Neuronal stem cell (in vitro differentiated cells): Measurements from ENCODE around the gene CD36.
"Not testable (repeated sequence)": the region's sequence is repeated elsewhere in the genome, so short reads cannot be mapped to it uniquely, and the experiment has no call there.

Source experiments
- DNase-seq: peaks from one replicate; pipeline ENCODE4 v3.0.0-alpha.2; 2013; ENCODE audit warnings: low spot score
- H2AFZ ChIP-seq: one replicate; pipeline ENCODE4 v1.6.1; 2013; ENCODE audit warnings: mild to moderate bottlenecking, low read length, inconsistent platforms
- H2AK5ac ChIP-seq: 2 replicates; pipeline ENCODE4 v1.6.1; 2013; ENCODE audit warnings: low read depth, mild to moderate bottlenecking, inconsistent platforms, low read length, moderate library complexity, mixed read lengths
- H2BK120ac ChIP-seq: 2 replicates; pipeline ENCODE4 v1.6.1; 2013; ENCODE audit warnings: low read depth, mild to moderate bottlenecking, inconsistent platforms, low read length, moderate library complexity, mixed read lengths
- H2BK12ac ChIP-seq: one replicate; pipeline ENCODE4 v1.6.1; 2013; ENCODE audit warnings: low read length, inconsistent platforms
- H2BK15ac ChIP-seq: 2 replicates; pipeline ENCODE4 v1.6.1; 2013; ENCODE audit warnings: mild to moderate bottlenecking, low read length, inconsistent platforms, mixed read lengths
- H2BK5ac ChIP-seq: one replicate; pipeline ENCODE4 v1.6.1; 2013; ENCODE audit warnings: inconsistent platforms, mild to moderate bottlenecking, low read length, moderate library complexity
- H3K14ac ChIP-seq: one replicate; pipeline ENCODE4 v1.6.1; 2013; ENCODE audit warnings: low read length, inconsistent platforms
- H3K18ac ChIP-seq: 2 replicates; pipeline ENCODE4 v1.6.1; 2013; ENCODE audit warnings: low read length, inconsistent platforms
- H3K23ac ChIP-seq: 2 replicates; pipeline ENCODE4 v1.6.1; 2013; ENCODE audit warnings: low read depth, mild to moderate bottlenecking, mixed read lengths, low read length, inconsistent platforms; ENCODE audit not compliant: poor library complexity
- H3K27ac ChIP-seq: replicated peaks from 3 replicates; pipeline ENCODE4 v1.5.1; 2013; ENCODE audit warnings: low read length, inconsistent platforms
- H3K27me3 ChIP-seq, 3 experiments: 2 replicates each; pipeline ENCODE4 v1.6.1; 2013; ENCODE audit warnings: low read length in 3 of 3, mild to moderate bottlenecking in 2 of 3, inconsistent platforms in 1 of 3, low read depth in 1 of 3, mixed read lengths in 1 of 3, moderate library complexity in 1 of 3; ENCODE audit not compliant: control insufficient read depth in 3 of 3, insufficient read depth in 3 of 3
- H3K36me3 ChIP-seq, 2 donors: replicated peaks in 1 of 2; 2 replicates each; pipeline ENCODE4 v1.6.1; 2013; ENCODE audit warnings: low read length in 2 of 2; ENCODE audit not compliant: control insufficient read depth in 2 of 2, insufficient read depth in 2 of 2
- H3K4ac ChIP-seq: 2 replicates; pipeline ENCODE4 v1.6.1; 2013; ENCODE audit warnings: inconsistent platforms, mild to moderate bottlenecking, low read length, moderate library complexity
- H3K4me1 ChIP-seq, 2 donors: 1 replicate in 1 of 2; 2 replicates in 1 of 2; pipeline ENCODE4 v1.6.1; 2013; ENCODE audit warnings: low read length in 2 of 2, low read depth in 1 of 2; ENCODE audit not compliant: control insufficient read depth in 2 of 2, insufficient read depth in 1 of 2
- H3K4me2 ChIP-seq: one replicate; pipeline ENCODE4 v1.6.1; 2013; ENCODE audit warnings: mild to moderate bottlenecking, low read length, inconsistent platforms; ENCODE audit not compliant: insufficient read depth, poor library complexity, severe bottlenecking
- H3K4me3 ChIP-seq, 2 donors: 2 replicates each; pipeline ENCODE4 v1.5.1; 2013; ENCODE audit warnings: low read length in 2 of 2, mild to moderate bottlenecking in 2 of 2, inconsistent platforms in 1 of 2, moderate library complexity in 1 of 2
- H3K79me1 ChIP-seq: one replicate; pipeline ENCODE4 v1.6.1; 2013; ENCODE audit warnings: low read depth, mild to moderate bottlenecking, inconsistent platforms, low read length, moderate library complexity
- H3K9ac ChIP-seq: one replicate; pipeline ENCODE4 v1.6.1; 2013; ENCODE audit warnings: mild to moderate bottlenecking, low read depth, low read length, inconsistent platforms; ENCODE audit not compliant: poor library complexity
- H3K9me3 ChIP-seq, 2 donors: replicated peaks in 1 of 2; 2 replicates each; pipeline versions ENCODE3 to v1.6.1; 2013; ENCODE audit warnings: low read length in 2 of 2, mild to moderate bottlenecking in 2 of 2, inconsistent platforms in 1 of 2, low read depth in 1 of 2, mixed read lengths in 1 of 2, moderate library complexity in 1 of 2; ENCODE audit not compliant: control insufficient read depth in 2 of 2, insufficient read depth in 1 of 2
- H4K8ac ChIP-seq: one replicate; pipeline ENCODE4 v1.6.1; 2013; ENCODE audit warnings: low read depth, mild to moderate bottlenecking, inconsistent platforms, low read length, moderate library complexity
- H4K91ac ChIP-seq: one replicate; pipeline ENCODE4 v1.6.1; 2013; ENCODE audit warnings: low read length, low read depth, mild to moderate bottlenecking, inconsistent platforms; ENCODE audit not compliant: poor library complexity
- WGBS, 2 donors: extraction: QIAGEN DNeasy Blood & Tissue Kit; methylation state at CpG; one replicate each; pipeline ENCODE4 v1.1.7; 2013; ENCODE audit warnings: missing lambda C conversion rate in 2 of 2, mixed read lengths in 1 of 2; ENCODE audit not compliant: insufficient read length in 2 of 2, insufficient replicate concordance in 1 of 2; ENCODE audit errors: extremely low coverage in 2 of 2; 5-methylcytosine and 5-hydroxymethylcytosine counted together

The CD36 gene

DNA sequence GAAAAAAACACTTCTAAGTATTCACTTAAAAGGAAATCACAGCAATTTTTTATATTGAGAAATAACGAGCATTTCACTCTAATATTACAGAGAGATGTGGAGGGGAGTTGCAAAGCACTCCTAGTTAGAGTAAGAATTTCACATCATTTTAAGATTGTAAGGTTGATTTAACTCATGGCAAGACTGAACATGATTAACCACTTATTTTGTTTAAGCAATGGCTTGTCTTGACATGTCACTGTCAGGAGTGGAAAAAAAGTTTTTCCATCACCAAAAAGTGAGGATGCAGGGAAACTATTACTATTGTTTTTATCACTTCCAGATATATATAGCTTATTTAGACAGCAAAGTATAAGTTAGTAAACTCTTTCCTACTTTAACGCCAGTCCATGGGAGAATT lies 27.1 kb downstream of the CD36 start:
- WGBS, 2 donors: no CpG with 5 or more reads among the region's 2 CpGs
- no peak overlapping the region for H4K91ac ChIP-seq
- no peak overlapping the region for H3K9ac ChIP-seq
- no peak overlapping the region for H2AK5ac ChIP-seq
- no peak overlapping the region for H3K14ac ChIP-seq
- H2BK120ac ChIP-seq: no peak overlapping the region
- no peak overlapping the region for H3K4me2 ChIP-seq
- no peak overlapping the region for H2BK5ac ChIP-seq
- H3K23ac ChIP-seq: no peak overlapping the region
- H3K9me3 ChIP-seq: no peaks in the 10 kb centered on the region
- H3K27ac ChIP-seq: no peak overlapping the region
- no peak overlapping the region for H2BK12ac ChIP-seq
- H3K18ac ChIP-seq: no peak overlapping the region
- H2BK15ac ChIP-seq: no peak overlapping the region
- H3K4ac ChIP-seq: no peak overlapping the region
- H3K79me1 ChIP-seq: no peaks in the 10 kb centered on the region
- H4K8ac ChIP-seq: no peak overlapping the region
- H3K4me3 ChIP-seq: no peak overlapping the region
- H3K36me3 ChIP-seq: no peaks in the 10 kb centered on the region
- H3K27me3 ChIP-seq: no peaks in the 10 kb centered on the region
- no peaks in the 10 kb centered on the region for H3K4me1 ChIP-seq
- no peak for DNase-seq
- peak overlapping the region; percentile 6 for H2AFZ ChIP-seq

DNA sequence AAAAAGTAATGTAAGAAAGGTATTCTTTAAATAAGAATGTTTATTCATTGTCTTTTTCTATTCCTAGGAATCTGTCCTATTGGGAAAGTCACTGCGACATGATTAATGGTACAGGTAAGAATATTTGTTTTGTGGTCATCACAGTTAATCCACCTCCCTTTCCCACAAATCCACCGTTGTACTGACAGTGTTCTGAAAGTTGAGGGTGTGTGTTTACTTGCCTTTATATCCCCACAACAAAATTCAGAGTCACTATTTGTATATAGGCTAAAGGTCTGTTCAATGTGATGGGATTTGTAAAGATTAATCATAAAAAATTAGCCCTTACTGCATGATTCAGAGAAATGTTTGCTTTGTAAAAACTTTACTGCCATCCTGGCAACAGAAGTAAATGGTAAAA lies 27.9 kb downstream of the CD36 start:
- H3K4me3 ChIP-seq: no peak overlapping the region
- H4K8ac ChIP-seq: no peak overlapping the region
- no peak overlapping the region for H4K91ac ChIP-seq
- no CpG with 5 or more reads among the region's 2 CpGs for WGBS, 2 donors
- H3K23ac ChIP-seq: no peak overlapping the region
- H2AFZ ChIP-seq: no peak overlapping the region
- no peak for DNase-seq
- no peaks in the 10 kb centered on the region for H3K27me3 ChIP-seq
- no peaks in the 10 kb centered on the region for H3K79me1 ChIP-seq
- no peak overlapping the region for H3K4me2 ChIP-seq
- H2BK5ac ChIP-seq: no peak overlapping the region
- no peak overlapping the region for H3K4ac ChIP-seq
- H3K27ac ChIP-seq: no peak overlapping the region
- no peak overlapping the region for H2AK5ac ChIP-seq
- no peaks in the 10 kb centered on the region for H3K4me1 ChIP-seq
- H3K18ac ChIP-seq: no peak overlapping the region
- no peaks in the 10 kb centered on the region for H3K36me3 ChIP-seq
- no peak overlapping the region for H2BK12ac ChIP-seq
- no peak overlapping the region for H3K14ac ChIP-seq
- H2BK120ac ChIP-seq: no peak overlapping the region
- H3K9me3 ChIP-seq: no peaks in the 10 kb centered on the region
- H2BK15ac ChIP-seq: no peak overlapping the region
- no peak overlapping the region for H3K9ac ChIP-seq

DNA sequence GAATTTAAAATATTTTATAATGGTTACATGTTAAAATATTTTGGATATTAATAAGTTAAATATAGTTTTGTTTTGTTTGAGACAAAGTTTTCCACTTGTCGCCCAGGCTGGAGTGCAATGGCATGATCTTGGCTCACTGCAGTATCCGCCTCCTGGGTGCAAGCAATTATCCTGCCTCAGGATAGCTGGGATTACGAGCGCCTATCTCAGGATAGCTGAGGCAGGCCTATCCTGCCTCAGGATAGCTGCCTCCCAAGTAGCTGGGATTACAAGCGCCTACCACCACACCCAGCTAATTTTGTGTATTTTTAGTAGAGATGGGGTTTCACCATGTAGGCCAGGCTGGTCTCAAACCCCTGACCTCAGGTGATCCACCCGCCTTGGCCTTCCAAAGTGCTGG lies 30.9 kb downstream of the CD36 start:
- not testable (repeated sequence) for H3K14ac ChIP-seq, H3K4me1 ChIP-seq

DNA sequence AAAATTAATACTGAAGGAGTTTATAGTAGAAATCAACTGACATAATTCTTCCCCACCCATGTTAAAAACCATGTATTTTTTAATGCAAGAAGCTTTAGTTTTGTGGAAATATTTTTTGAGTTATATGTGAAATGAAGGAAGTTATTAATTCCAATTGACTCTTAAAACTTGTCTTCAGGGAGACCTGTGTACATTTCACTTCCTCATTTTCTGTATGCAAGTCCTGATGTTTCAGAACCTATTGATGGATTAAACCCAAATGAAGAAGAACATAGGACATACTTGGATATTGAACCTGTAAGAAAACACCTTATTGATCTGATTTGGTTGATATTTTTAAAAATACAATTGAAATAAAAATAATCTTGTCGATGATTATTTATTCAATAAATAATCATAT lies 33.3 kb downstream of the CD36 start:
- DNase-seq: no peak
- H3K4ac ChIP-seq: no peak overlapping the region
- no peak overlapping the region for H3K9ac ChIP-seq
- H3K27me3 ChIP-seq: no peaks in the 10 kb centered on the region
- no peak overlapping the region for H4K8ac ChIP-seq
- no peak overlapping the region for H2BK120ac ChIP-seq
- H3K27ac ChIP-seq: no peak overlapping the region
- H3K4me1 ChIP-seq: no peaks in the 10 kb centered on the region
- no peak overlapping the region for H2BK15ac ChIP-seq
- WGBS, 2 donors: no CpG with 5 or more reads among the region's 1 CpG
- H3K18ac ChIP-seq: no peak overlapping the region
- no peak overlapping the region for H2BK12ac ChIP-seq
- no peak overlapping the region for H3K4me3 ChIP-seq
- no peak overlapping the region for H3K23ac ChIP-seq
- H3K36me3 ChIP-seq: no peaks in the 10 kb centered on the region
- H3K14ac ChIP-seq: no peak overlapping the region
- no peak overlapping the region for H3K4me2 ChIP-seq
- H2AK5ac ChIP-seq: no peak overlapping the region
- H4K91ac ChIP-seq: no peak overlapping the region
- H3K79me1 ChIP-seq: no peaks in the 10 kb centered on the region
- H3K9me3 ChIP-seq: no peaks in the 10 kb centered on the region
- no peak overlapping the region for H2BK5ac ChIP-seq
- H2AFZ ChIP-seq: no peak overlapping the region

More for the DNA sequence above, 30.9 kb downstream of the CD36 start:
- not testable (repeated sequence) for H3K4me2 ChIP-seq, H3K18ac ChIP-seq, H2BK12ac ChIP-seq, H2BK120ac ChIP-seq, H2AK5ac ChIP-seq, H4K91ac ChIP-seq, H3K36me3 ChIP-seq, H3K23ac ChIP-seq, DNase-seq, H3K27me3 ChIP-seq, H3K4me3 ChIP-seq, H4K8ac ChIP-seq, H2BK5ac ChIP-seq, H3K27ac ChIP-seq, H3K79me1 ChIP-seq, H2BK15ac ChIP-seq, H3K9me3 ChIP-seq, H3K4ac ChIP-seq, H3K9ac ChIP-seq, H2AFZ ChIP-seq
- no CpG with 5 or more reads among the region's 6 CpGs for WGBS, 2 donors
